ENCODE results near the gene FAM117A. TPM values are rescaled to one million over a fixed set of nuclear protein-coding genes. Genes with fewer than 3 reads are reported as not detected.

Gene FAM117A
- total and polyA plus RNA-seq, 4 donors = 8.6 to 20.9 (median 13.4) TPM

- DNase-seq (peak; percentile 46 to 66 (median 54)), ATAC-seq (ENCODE audit: insufficient read depth, low FRiP score) (no peak)
- peak overlapping the region in 1 of 2 donors; percentile 26 for H3K27ac ChIP-seq (ENCODE audit: low read depth in 1 of 2, low read length in 1 of 2)
- no peak overlapping the region for H3K9ac ChIP-seq (ENCODE audit: insufficient read depth in 1 of 2, low read length in 2 of 2)
- no peak for TF ChIP-seq CTCF (IDR thresholded peaks at IDR 0.05; ENCODE audit: control extremely low read depth, extremely low read depth)
- H3K27me3 ChIP-seq (ENCODE audit: control insufficient read depth in 3 of 3, insufficient read depth in 3 of 3, low read length in 2 of 3) = no peaks in the 10 kb centered on the region
- no peaks in the 10 kb centered on the region for H3K9me3 ChIP-seq (ENCODE audit: control insufficient read depth in 4 of 4, insufficient read depth in 3 of 4, low read length in 3 of 4)
- no peak overlapping the region for H3K4me3 ChIP-seq
- peaks cover 0 to 4% (median 0%) of the 10 kb centered on the region in 4 donors for H3K36me3 ChIP-seq (ENCODE audit: control insufficient read depth in 4 of 4, insufficient read depth in 4 of 4, low read length in 4 of 4)
- peaks cover 0 to 23% (median 11%) of the 10 kb centered on the region in 5 donors for H3K4me1 ChIP-seq (ENCODE audit: control insufficient read depth in 5 of 5, insufficient read depth in 5 of 5, low read length in 5 of 5)
- WGBS, 2 donors = 68 to 77% methylated on average over 4 of the region's 4 CpGs
Measured at GRCh38 chr17:49755663-49756283, 8.2 kb downstream of the FAM117A start.

- WGBS, 2 donors = 53 to 70% methylated on average over 7 to 8 of the region's 8 CpGs
- TF ChIP-seq CTCF (IDR thresholded peaks at IDR 0.05; ENCODE audit: control extremely low read depth, extremely low read depth) = no peak
- H3K27me3 ChIP-seq (ENCODE audit: control insufficient read depth in 3 of 3, insufficient read depth in 3 of 3, low read length in 2 of 3) = no peaks in the 10 kb centered on the region
- no peak overlapping the region for H3K27ac ChIP-seq (ENCODE audit: low read depth in 1 of 2, low read length in 1 of 2)
- ATAC-seq (ENCODE audit: insufficient read depth, low FRiP score) (no peak), DNase-seq (peak in 1 of 3 donors; percentile 29)
- peaks cover 0 to 19% (median 11%) of the 10 kb centered on the region in 5 donors for H3K4me1 ChIP-seq (ENCODE audit: control insufficient read depth in 5 of 5, insufficient read depth in 5 of 5, low read length in 5 of 5)
- peaks cover 0 to 4% (median 0%) of the 10 kb centered on the region in 4 donors for H3K36me3 ChIP-seq (ENCODE audit: control insufficient read depth in 4 of 4, insufficient read depth in 4 of 4, low read length in 4 of 4)
- H3K9me3 ChIP-seq (ENCODE audit: control insufficient read depth in 4 of 4, insufficient read depth in 3 of 4, low read length in 3 of 4) = no peaks in the 10 kb centered on the region
- H3K9ac ChIP-seq (ENCODE audit: insufficient read depth in 1 of 2, low read length in 2 of 2) = no peak overlapping the region
- no peak overlapping the region for H3K4me3 ChIP-seq
Measured at GRCh38 chr17:49753959-49754391, 10.0 kb downstream of the FAM117A start.

- Histone ChIP-seq H3K4me3 (no peak overlapping the region), H3K27ac (ENCODE audit: low read depth in 1 of 2, low read length in 1 of 2) (peak overlapping the region in 1 of 2 donors; percentile 17), H3K27me3 (ENCODE audit: control insufficient read depth in 3 of 3, insufficient read depth in 3 of 3, low read length in 2 of 3) (no peaks in the 10 kb centered on the region), H3K9ac (ENCODE audit: insufficient read depth in 1 of 2, low read length in 2 of 2) (no peak overlapping the region), H3K4me1 (ENCODE audit: control insufficient read depth in 5 of 5, insufficient read depth in 5 of 5, low read length in 5 of 5) (peaks cover 0 to 19% (median 11%) of the 10 kb centered on the region in 5 donors), H3K9me3 (ENCODE audit: control insufficient read depth in 4 of 4, insufficient read depth in 3 of 4, low read length in 3 of 4) (no peaks in the 10 kb centered on the region), H3K36me3 (ENCODE audit: control insufficient read depth in 4 of 4, insufficient read depth in 4 of 4, low read length in 4 of 4) (peaks cover 0 to 4% (median 0%) of the 10 kb centered on the region in 4 donors)
- TF ChIP-seq CTCF (IDR thresholded peaks at IDR 0.05; ENCODE audit: control extremely low read depth, extremely low read depth) = no peak
- ATAC-seq (ENCODE audit: insufficient read depth, low FRiP score) (no peak), DNase-seq (peak; percentile 28 to 53 (median 47))
- WGBS, 2 donors = 85 to 89% methylated on average over 3 of the region's 3 CpGs
Measured at GRCh38 chr17:49752508-49752907, 11.4 kb downstream of the FAM117A start.

Data from lung (tissue), 12 donors.